HCT116 (cell line): ENCODE data around the gene MYLK. TPM values are rescaled to one million over a fixed set of nuclear protein-coding genes. Genes with fewer than 3 reads are reported as not detected.

Source experiments
- ATAC-seq: fragments of 200-7000 bp; cut with Tn5 transposase; 2 replicates; pipeline ENCODE4 v1.9.1; 2020; ENCODE audit warnings: mild to moderate bottlenecking, moderate library complexity
- BruUV-seq: library from RNA; stranded (reverse); fragments of 400-500 nt; replicated peaks from 2 replicates; lab custom pipeline; 2021; lab: Mats Ljungman, UMichigan
- CTCF ChIA-PET: fragments of 300-600 bp; sonication (Branson Sonifier 250); formaldehyde crosslinking; loops from one replicate; lab custom pipeline; 2021; ENCODE audit warnings: antibody characterized with exemption; lab: Charles Lee
- POLR2A ChIA-PET: fragments of 300-600, 350-600 bp; sonication (Branson Sonifier 250); formaldehyde crosslinking; loops from one replicate; lab custom pipeline; 2021; ENCODE audit warnings: antibody characterized with exemption; lab: Charles Lee
- RAD21 ChIA-PET, 2 experiments: fragments of 300-600 bp; sonication (Branson Sonifier 250); formaldehyde crosslinking; loops; one replicate each; lab custom pipeline; 2023; ENCODE audit warnings: low total read pairs in 2 of 2; ENCODE audit not compliant: uncharacterized antibody in 2 of 2, unreplicated experiment in 2 of 2, low non-redundant PET in 1 of 2; lab: Charles Lee
- DNase-seq: peaks from one replicate; pipeline ENCODE4 v3.0.0-alpha.2; 2010; ENCODE audit warnings: low read depth, low spot score
- H2AFZ ChIP-seq: fragments of 200-600 bp; shearing (Covaris generic), sonication (generic); 2 replicates; pipeline ENCODE4 v1.6.1; 2017; ENCODE audit warnings: low read depth, mixed run types, mixed read lengths, antibody characterized with exemption, low read length; ENCODE audit not compliant: poor library complexity, severe bottlenecking
- H3K27ac ChIP-seq: 2 replicates; pipeline ENCODE4 v1.5.1; 2012; ENCODE audit warnings: low read depth, low read length
- H3K27me3 ChIP-seq: fragments of 200-600 bp; sonication (generic); 2 replicates; pipeline ENCODE4 v1.6.1; 2016; ENCODE audit warnings: mixed run types, low read length, mixed read lengths; ENCODE audit not compliant: insufficient read depth
- H3K36me3 ChIP-seq, 2 experiments: fragments of 200-500 bp in 1 of 2; fragments of 200-600 bp in 1 of 2; sonication (Bioruptor generic) in 1 of 2; sonication (generic) in 1 of 2; 2 replicates each; pipeline versions ENCODE4 v1.5.1 to v1.6.1; 2014 to 2016; ENCODE audit warnings: low read length in 2 of 2, inconsistent platforms in 1 of 2, mixed read lengths in 1 of 2, mixed run types in 1 of 2; ENCODE audit not compliant: insufficient read depth in 2 of 2, control insufficient read depth in 1 of 2
- H3K4me1 ChIP-seq, 2 experiments: fragments of 200-600 bp in 1 of 2; sonication (generic) in 1 of 2; 2 replicates each; pipeline versions ENCODE4 v1.5.1 to v1.6.1; 2012 to 2017; ENCODE audit warnings: low read length in 2 of 2, inconsistent platforms in 1 of 2, mild to moderate bottlenecking in 1 of 2, mixed read lengths in 1 of 2, mixed run types in 1 of 2, moderate library complexity in 1 of 2; ENCODE audit not compliant: insufficient read depth in 2 of 2, control insufficient read depth in 1 of 2
- H3K4me2 ChIP-seq: fragments of 200-600 bp; sonication (generic); 2 replicates; pipeline ENCODE4 v1.6.1; 2017; ENCODE audit warnings: mixed run types, low read length, mixed read lengths
- H3K4me3 ChIP-seq, 2 experiments: fragments of 200-600 bp in 1 of 2; sonication (generic) in 1 of 2; replicated peaks in 1 of 2; 2 replicates each; pipeline ENCODE4 v1.5.1; 2011 to 2016; ENCODE audit warnings: low read length in 2 of 2, control low read depth in 1 of 2, low read depth in 1 of 2, mild to moderate bottlenecking in 1 of 2, mixed read lengths in 1 of 2, mixed run types in 1 of 2
- H3K79me2 ChIP-seq: fragments of 200-600 bp; sonication (generic); 2 replicates; pipeline ENCODE4 v1.6.1; 2017; ENCODE audit warnings: mild to moderate bottlenecking, mixed run types, low read length, moderate library complexity, mixed read lengths; ENCODE audit not compliant: insufficient read depth
- H3K9ac ChIP-seq: fragments of 200-600 bp; sonication (generic); 2 replicates; pipeline ENCODE4 v1.6.1; 2016; ENCODE audit warnings: low read length, mixed read lengths
- H3K9me2 ChIP-seq: fragments of 200-600 bp; sonication (generic), shearing (Covaris generic); 2 replicates; pipeline ENCODE4 v1.6.1; 2017; ENCODE audit warnings: mixed run types, mild to moderate bottlenecking, moderate library complexity; ENCODE audit not compliant: insufficient read depth
- H3K9me3 ChIP-seq, 2 experiments: fragments of 200-500 bp in 1 of 2; fragments of 200-600 bp in 1 of 2; sonication (Bioruptor generic) in 1 of 2; sonication (generic) in 1 of 2; 2 replicates each; pipeline ENCODE4 v1.6.1; 2014 to 2017; ENCODE audit warnings: low read length in 2 of 2, mixed read lengths in 2 of 2, inconsistent platforms in 1 of 2, low read depth in 1 of 2, mild to moderate bottlenecking in 1 of 2, mixed run types in 1 of 2, moderate library complexity in 1 of 2; ENCODE audit not compliant: control insufficient read depth in 1 of 2, insufficient read depth in 1 of 2
- H4K20me1 ChIP-seq: fragments of 200-600 bp; sonication (generic), shearing (Covaris generic); 2 replicates; pipeline ENCODE4 v1.6.1; 2017; ENCODE audit warnings: mixed run types, mild to moderate bottlenecking, moderate library complexity; ENCODE audit not compliant: insufficient read depth
- ATF3 ChIP-seq: IDR thresholded peaks from 2 replicates; pipeline ENCODE4 v1.6.1; 2012
- CBX3 ChIP-seq: IDR thresholded peaks from 2 replicates; pipeline ENCODE4 v1.6.1; 2012; ENCODE audit warnings: low read depth
- CEBPB ChIP-seq: IDR thresholded peaks from 2 replicates; pipeline ENCODE4 v1.6.1; 2012; ENCODE audit warnings: low read depth
- CTCF ChIP-seq, 3 experiments: fragments of 200-600 bp in 1 of 3; sonication (generic) in 1 of 3; IDR thresholded peaks in 2 of 3; conservative IDR thresholded peaks in 1 of 3; 2 replicates each; pipeline ENCODE4 v1.5.1; 2012 to 2017; ENCODE audit warnings: low read depth in 2 of 3, low read length in 2 of 3, antibody characterized with exemption in 1 of 3, borderline replicate concordance in 1 of 3, control low read depth in 1 of 3, mild to moderate bottlenecking in 1 of 3, mixed read lengths in 1 of 3, mixed run types in 1 of 3, moderate library complexity in 1 of 3; ENCODE audit not compliant: insufficient read depth in 1 of 3
- EGR1 ChIP-seq: IDR thresholded peaks from 2 replicates; pipeline ENCODE4 v1.6.1; 2012; ENCODE audit warnings: low read depth
- ELF1 ChIP-seq: IDR thresholded peaks from 2 replicates; pipeline ENCODE4 v1.6.1; 2012; ENCODE audit warnings: low read depth, borderline replicate concordance
- EZH2 ChIP-seq: fragments of 200-600 bp; sonication (generic); IDR thresholded peaks from 2 replicates; pipeline ENCODE4 v1.6.1; 2017; ENCODE audit warnings: antibody characterized with exemption, mixed run types
- EZH2phosphoT487 ChIP-seq: fragments of 200-600 bp; IDR thresholded peaks from 2 replicates; pipeline ENCODE4 v1.6.1; 2018; ENCODE audit warnings: antibody characterized with exemption, borderline replicate concordance
- JUND ChIP-seq: IDR thresholded peaks from 2 replicates; pipeline ENCODE4 v1.6.1; 2012
- MAX ChIP-seq: IDR thresholded peaks from 2 replicates; pipeline ENCODE4 v1.6.1; 2012
- POLR2A ChIP-seq: IDR thresholded peaks from 2 replicates; pipeline ENCODE4 v1.7.0; 2011; ENCODE audit warnings: borderline replicate concordance; ENCODE audit not compliant: insufficient read depth, insufficient read length; ENCODE audit errors: extremely low read depth
- RAD21 ChIP-seq: IDR thresholded peaks from 2 replicates; pipeline ENCODE4 v1.6.1; 2012; ENCODE audit warnings: low read depth, mild to moderate bottlenecking
- SP1 ChIP-seq: IDR thresholded peaks from 2 replicates; pipeline ENCODE4 v1.6.1; 2012; ENCODE audit warnings: low read depth
- TCF7L2 ChIP-seq: IDR thresholded peaks from 2 replicates; pipeline ENCODE4 v1.7.0; 2011; ENCODE audit warnings: borderline replicate concordance, inconsistent platforms; ENCODE audit not compliant: insufficient read depth, insufficient read length; ENCODE audit errors: extremely low read depth
- ZFX ChIP-seq: fragments of 450-650 bp; IDR thresholded peaks from 2 replicates; pipeline ENCODE4 v1.6.1; 2017
- intact Hi-C: fragments of 100-400 bp; cut with micrococcal nuclease; formaldehyde crosslinking; loops from 2 replicates; pipeline ENCODE4 v1.10.0; 2022
- total RNA-seq: library from RNA; stranded (reverse); gene quantifications from one replicate; pipeline ENCODE4 v1.2.1, GENCODE V29; 2021; ENCODE audit not compliant: unreplicated experiment
- TF ChIP-seq, protein P1 (sequence below): IDR thresholded peaks from 2 replicates; pipeline ENCODE4 v1.6.1; 2012; ENCODE audit warnings: low read depth

Gene MYLK
- total RNA-seq, 1 experiment from 2014 or later, result 3.8 TPM

DNA sequence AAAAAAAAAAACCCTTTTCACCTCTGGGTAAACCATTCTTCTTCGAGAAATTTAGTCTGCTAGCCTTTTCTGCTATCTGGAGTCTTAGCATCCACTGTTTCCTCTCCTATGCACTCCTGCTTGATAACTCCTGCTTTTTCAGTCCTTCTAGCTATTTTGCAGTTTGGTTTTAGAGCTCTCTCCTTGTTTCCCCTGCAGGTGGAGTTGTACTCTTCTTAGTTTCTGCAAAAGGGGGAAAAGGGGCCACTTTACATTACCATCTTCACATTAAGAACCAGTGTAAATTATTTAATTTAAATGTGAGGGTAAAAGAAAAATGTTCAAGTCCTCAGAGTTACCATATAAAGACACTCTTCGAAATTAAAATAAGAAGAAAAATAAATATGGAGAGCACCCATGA, 23.6 kb upstream of the MYLK start:
- H2AFZ ChIP-seq, result no peak overlapping the region
- H3K4me2 ChIP-seq, result no peak overlapping the region
- RAD21 ChIA-PET, result no interaction called here
- POLR2A ChIA-PET, result no interaction called here
- H3K9me2 ChIP-seq, result no peaks in the 10 kb centered on the region
- H3K9me3 ChIP-seq, result no peaks in the 10 kb centered on the region
- H3K27me3 ChIP-seq, result no peaks in the 10 kb centered on the region
- H3K9ac ChIP-seq, result no peak overlapping the region
- H3K4me1 ChIP-seq, result no peaks in the 10 kb centered on the region
- no peak overlapping the region for H3K4me3 ChIP-seq
- ATAC-seq (no peak), DNase-seq (no peak)
- TF ChIP-seq CEBPB, result no peak
- TF ChIP-seq CTCF (IDR thresholded peaks at IDR 0.05 in 2 of 3, conservative IDR thresholded peaks at IDR 0.05 in 1 of 3; ENCODE audit: borderline replicate concordance in 1 of 3, insufficient read depth in 1 of 3, low read depth in 2 of 3, low read length in 2 of 3), result peak; percentile 15 to 26 (median 22); a peak in 1 of 6 replicates
- TF ChIP-seq RAD21, result peak; percentile 32; the same call in 1 of the 2 replicates
- TF ChIP-seq TCF7L2, result no peak
- TF ChIP-seq EGR1, result no peak
- no peak for TF ChIP-seq EZH2
- TF ChIP-seq EZH2phosphoT487, result no peak
- TF ChIP-seq SP1, result no peak
- no peak for TF ChIP-seq JUND
- no peak for TF ChIP-seq ZFX
- no peak for TF ChIP-seq CBX3
- TF ChIP-seq ELF1, result no peak
- no peak for TF ChIP-seq POLR2A
- TF ChIP-seq ATF3, result no peak
- no peak for TF ChIP-seq MAX
- TF ChIP-seq, protein P1, sequence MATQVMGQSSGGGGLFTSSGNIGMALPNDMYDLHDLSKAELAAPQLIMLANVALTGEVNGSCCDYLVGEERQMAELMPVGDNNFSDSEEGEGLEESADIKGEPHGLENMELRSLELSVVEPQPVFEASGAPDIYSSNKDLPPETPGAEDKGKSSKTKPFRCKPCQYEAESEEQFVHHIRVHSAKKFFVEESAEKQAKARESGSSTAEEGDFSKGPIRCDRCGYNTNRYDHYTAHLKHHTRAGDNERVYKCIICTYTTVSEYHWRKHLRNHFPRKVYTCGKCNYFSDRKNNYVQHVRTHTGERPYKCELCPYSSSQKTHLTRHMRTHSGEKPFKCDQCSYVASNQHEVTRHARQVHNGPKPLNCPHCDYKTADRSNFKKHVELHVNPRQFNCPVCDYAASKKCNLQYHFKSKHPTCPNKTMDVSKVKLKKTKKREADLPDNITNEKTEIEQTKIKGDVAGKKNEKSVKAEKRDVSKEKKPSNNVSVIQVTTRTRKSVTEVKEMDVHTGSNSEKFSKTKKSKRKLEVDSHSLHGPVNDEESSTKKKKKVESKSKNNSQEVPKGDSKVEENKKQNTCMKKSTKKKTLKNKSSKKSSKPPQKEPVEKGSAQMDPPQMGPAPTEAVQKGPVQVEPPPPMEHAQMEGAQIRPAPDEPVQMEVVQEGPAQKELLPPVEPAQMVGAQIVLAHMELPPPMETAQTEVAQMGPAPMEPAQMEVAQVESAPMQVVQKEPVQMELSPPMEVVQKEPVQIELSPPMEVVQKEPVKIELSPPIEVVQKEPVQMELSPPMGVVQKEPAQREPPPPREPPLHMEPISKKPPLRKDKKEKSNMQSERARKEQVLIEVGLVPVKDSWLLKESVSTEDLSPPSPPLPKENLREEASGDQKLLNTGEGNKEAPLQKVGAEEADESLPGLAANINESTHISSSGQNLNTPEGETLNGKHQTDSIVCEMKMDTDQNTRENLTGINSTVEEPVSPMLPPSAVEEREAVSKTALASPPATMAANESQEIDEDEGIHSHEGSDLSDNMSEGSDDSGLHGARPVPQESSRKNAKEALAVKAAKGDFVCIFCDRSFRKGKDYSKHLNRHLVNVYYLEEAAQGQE, result no peak
- H3K27ac ChIP-seq, result no peak overlapping the region
- no TSS peak for BruUV-seq
- CTCF ChIA-PET, result no interaction called here
- H4K20me1 ChIP-seq, result no peaks in the 10 kb centered on the region
- intact Hi-C loops, result no loop called here
- H3K36me3 ChIP-seq, result no peaks in the 10 kb centered on the region
- no peaks in the 10 kb centered on the region for H3K79me2 ChIP-seq
